Measurements from ENCODE around the gene TSPAN6. TPM values are rescaled to one million over a fixed set of nuclear protein-coding genes. Genes with fewer than 3 reads are reported as not detected.

Gene TSPAN6
- total RNA-seq, 1 experiment from 2014 or later: 7.2 TPM

DNA sequence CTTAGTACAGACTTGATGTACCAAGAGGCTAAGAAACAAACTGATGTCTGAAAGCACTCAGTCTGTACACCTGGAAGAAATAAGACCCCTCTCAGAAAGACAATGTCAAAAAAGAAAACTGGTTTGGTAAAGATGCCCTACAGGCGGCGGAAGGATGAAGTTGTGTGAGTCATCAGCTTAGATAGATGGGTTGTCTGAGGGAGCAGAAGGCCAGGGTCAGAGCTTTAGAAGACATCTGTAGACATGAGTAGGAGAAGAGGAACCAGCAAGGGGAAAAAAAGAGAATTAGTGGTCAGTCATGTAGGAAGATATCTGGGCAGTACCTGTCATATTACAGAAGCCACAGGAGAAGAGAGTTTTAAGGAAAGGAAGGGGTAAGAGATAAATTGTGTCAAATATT, 15.7 kb upstream of the TSPAN6 start:
- H3K9me3 ChIP-seq (ENCODE audit: control insufficient read depth, insufficient read depth, low read depth, low read length): no peaks in the 10 kb centered on the region
- H3K4me1 ChIP-seq (ENCODE audit: control insufficient read depth, insufficient read depth, low read length): no peaks in the 10 kb centered on the region
- intact Hi-C loops (cut with micrococcal nuclease; ENCODE audit: unreplicated experiment) (no loop called here), in situ Hi-C loops (cut with HindIII; ENCODE audit: low pct_unique_long_range_greater_than_20kb, low sequenced_read_pairs) (no loop called here)
- ATAC-seq: no peak
- TF ChIP-seq REST (IDR thresholded peaks at IDR 0.05; ENCODE audit: insufficient read depth in 1 of 2, low read depth in 2 of 2, low read length in 1 of 2): no peak
- TF ChIP-seq CTCF (IDR thresholded peaks at IDR 0.05): no peak
- TF ChIP-seq SIN3A (IDR thresholded peaks at IDR 0.05; ENCODE audit: borderline replicate concordance, insufficient read depth, low read depth, low read length): no peak
- TF ChIP-seq TCF7L2 (IDR thresholded peaks at IDR 0.05; ENCODE audit: low read depth, low read length): no peak
- TF ChIP-seq POLR2AphosphoS5 (IDR thresholded peaks at IDR 0.05; ENCODE audit: low read depth, low read length): no peak
- CTCF ChIA-PET: no interaction called here
- POLR2A ChIA-PET: no interaction called here
- H3K27ac ChIP-seq (ENCODE audit: low read length): no peak overlapping the region
- no TSS peak for BruUV-seq (replicated peaks)
- no peak overlapping the region for H3K4me3 ChIP-seq (ENCODE audit: low read depth in 2 of 2, low read length in 2 of 2)
- no peaks in the 10 kb centered on the region for H3K36me3 ChIP-seq (ENCODE audit: control insufficient read depth, insufficient read depth, low read length)
- H3K27me3 ChIP-seq (ENCODE audit: control insufficient read depth, insufficient read depth, low read length): no peaks in the 10 kb centered on the region
- no peak for DNase-seq (ENCODE audit: low read depth, low spot score)

DNA sequence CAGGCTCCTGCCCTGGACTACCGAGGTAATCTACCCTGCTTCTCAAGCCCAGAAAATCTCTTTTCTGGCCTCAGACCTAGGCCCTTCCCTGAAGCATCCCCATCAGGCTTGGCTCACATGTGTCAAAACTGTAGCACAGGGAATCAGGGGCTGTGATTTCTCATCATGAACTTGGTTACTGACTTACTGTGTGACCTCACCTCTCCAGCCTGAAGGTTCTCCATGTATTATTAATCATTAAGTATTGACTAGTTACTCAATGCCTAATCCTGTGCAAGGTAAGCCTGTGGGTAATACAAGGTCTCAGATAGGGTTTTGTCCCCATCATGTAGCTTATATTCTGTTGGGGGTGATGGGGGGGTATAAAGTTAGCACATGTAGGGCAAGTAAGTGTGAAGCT, 14.2 kb upstream of the TSPAN6 start:
- no peak overlapping the region for H3K27ac ChIP-seq (ENCODE audit: low read length)
- no peaks in the 10 kb centered on the region for H3K9me3 ChIP-seq (ENCODE audit: control insufficient read depth, insufficient read depth, low read depth, low read length)
- TF ChIP-seq CTCF (IDR thresholded peaks at IDR 0.05): no peak
- no peak for TF ChIP-seq SIN3A (IDR thresholded peaks at IDR 0.05; ENCODE audit: borderline replicate concordance, insufficient read depth, low read depth, low read length)
- no peak for TF ChIP-seq POLR2AphosphoS5 (IDR thresholded peaks at IDR 0.05; ENCODE audit: low read depth, low read length)
- TF ChIP-seq REST (IDR thresholded peaks at IDR 0.05; ENCODE audit: insufficient read depth in 1 of 2, low read depth in 2 of 2, low read length in 1 of 2): no peak
- TF ChIP-seq TCF7L2 (IDR thresholded peaks at IDR 0.05; ENCODE audit: low read depth, low read length): no peak
- H3K36me3 ChIP-seq (ENCODE audit: control insufficient read depth, insufficient read depth, low read length): no peaks in the 10 kb centered on the region
- in situ Hi-C loops (cut with HindIII; ENCODE audit: low pct_unique_long_range_greater_than_20kb, low sequenced_read_pairs) (no loop called here), intact Hi-C loops (cut with micrococcal nuclease; ENCODE audit: unreplicated experiment) (no loop called here)
- BruUV-seq (replicated peaks): no TSS peak
- ATAC-seq (no peak), DNase-seq (ENCODE audit: low read depth, low spot score) (no peak)
- H3K4me3 ChIP-seq (ENCODE audit: low read depth in 2 of 2, low read length in 2 of 2): no peak overlapping the region
- H3K27me3 ChIP-seq (ENCODE audit: control insufficient read depth, insufficient read depth, low read length): no peaks in the 10 kb centered on the region
- ChIA-PET POLR2A (no interaction called here), CTCF (no interaction called here)
- no peaks in the 10 kb centered on the region for H3K4me1 ChIP-seq (ENCODE audit: control insufficient read depth, insufficient read depth, low read length)
